HEK293 (cell line): ENCODE measurements around the gene TMEM250.

Experiments used
- CTCF ChIA-PET: fragments of 350-600 bp; formaldehyde crosslinking; extraction: SDS; loops from one replicate; lab custom pipeline; 2021; ENCODE audit warnings: antibody characterized with exemption; lab: Yijun Ruan, JAX
- POLR2A ChIA-PET: fragments of 300-600 bp; formaldehyde crosslinking; extraction: SDS; loops from one replicate; lab custom pipeline; 2020; ENCODE audit warnings: antibody characterized with exemption, inconsistent platforms; lab: Yijun Ruan, JAX
- H3K27ac ChIP-seq: fragments of 200-500 bp; sonication (Bioruptor generic); 2 replicates; pipeline ENCODE4 v1.5.1; 2014; ENCODE audit warnings: low read depth, low read length, control low read depth, inconsistent platforms; ENCODE audit errors: extremely low read depth
- H3K36me3 ChIP-seq, 2 experiments: fragments of 200-500 bp in 1 of 2; sonication (Bioruptor generic) in 1 of 2; 1 replicate in 1 of 2; 2 replicates in 1 of 2; pipeline ENCODE4 v1.5.1; 2014 to 2017; ENCODE audit warnings: inconsistent platforms in 2 of 2, low read length in 2 of 2; ENCODE audit not compliant: control insufficient read depth in 2 of 2, insufficient read depth in 1 of 2
- H3K4me1 ChIP-seq: fragments of 200-500 bp; sonication (Bioruptor generic); 2 replicates; pipeline ENCODE4 v1.5.1; 2014; ENCODE audit warnings: mild to moderate bottlenecking, low read length, inconsistent platforms; ENCODE audit not compliant: control insufficient read depth, insufficient read depth
- H3K4me3 ChIP-seq: 2 replicates; pipeline ENCODE4 v1.5.1; 2011; ENCODE audit warnings: low read depth, mild to moderate bottlenecking, control low read depth, low read length, moderate library complexity
- H3K9me3 ChIP-seq: fragments of 200-500 bp; sonication (Bioruptor generic); 2 replicates; pipeline ENCODE4 v1.5.1; 2014; ENCODE audit warnings: low read depth, low read length, inconsistent platforms; ENCODE audit not compliant: control insufficient read depth, insufficient read depth
- GLI2 ChIP-seq: fragments of 450-650 bp; formaldehyde crosslinking; IDR thresholded peaks from 2 replicates; pipeline ENCODE4; 2017; ENCODE audit warnings: missing biosample characterization, missing genetic modification characterization, low read depth, borderline replicate concordance
- GLIS1 ChIP-seq: fragments of 450-650 bp; formaldehyde crosslinking; IDR thresholded peaks from 2 replicates; pipeline ENCODE4 v1.5.1; 2016; ENCODE audit warnings: missing biosample characterization, missing genetic modification characterization
- GLIS2 ChIP-seq: fragments of 450-650 bp; formaldehyde crosslinking; IDR thresholded peaks from 2 replicates; pipeline ENCODE4 v1.5.1; 2016; ENCODE audit warnings: missing biosample characterization, missing genetic modification characterization
- KLF1 ChIP-seq: fragments of 450-650 bp; formaldehyde crosslinking; IDR thresholded peaks from 2 replicates; pipeline ENCODE4 v1.5.1; 2016; ENCODE audit warnings: missing biosample characterization, missing genetic modification characterization
- MZF1 ChIP-seq: fragments of 450-650 bp; formaldehyde crosslinking; IDR thresholded peaks from 2 replicates; pipeline ENCODE4 v1.5.1; 2017; ENCODE audit warnings: missing biosample characterization, missing genetic modification characterization, borderline replicate concordance
- PRDM4 ChIP-seq: fragments of 450-650 bp; formaldehyde crosslinking; IDR thresholded peaks from 2 replicates; pipeline ENCODE4 v1.5.1; 2017; ENCODE audit warnings: missing biosample characterization, missing genetic modification characterization
- REPIN1 ChIP-seq: fragments of 450-650 bp; formaldehyde crosslinking; IDR thresholded peaks from 2 replicates; pipeline ENCODE4 v1.5.1; 2017; ENCODE audit warnings: missing biosample characterization, missing genetic modification characterization, low read depth
- SP7 ChIP-seq: fragments of 450-650 bp; formaldehyde crosslinking; IDR thresholded peaks from 2 replicates; pipeline ENCODE4 v1.5.1; 2016; ENCODE audit warnings: missing biosample characterization, missing genetic modification characterization
- ZBTB20 ChIP-seq: fragments of 450-650 bp; formaldehyde crosslinking; IDR thresholded peaks from 2 replicates; pipeline ENCODE4 v1.5.1; 2016; ENCODE audit warnings: missing biosample characterization, missing genetic modification characterization
- ZBTB7A ChIP-seq: fragments of 450-650 bp; formaldehyde crosslinking; IDR thresholded peaks from 2 replicates; pipeline ENCODE4 v1.5.1; 2016; ENCODE audit warnings: low read depth, missing biosample characterization, missing genetic modification characterization
- ZBTB8A ChIP-seq: fragments of 450-650 bp; formaldehyde crosslinking; IDR thresholded peaks from 2 replicates; pipeline ENCODE4 v1.5.1; 2016; ENCODE audit warnings: missing biosample characterization, missing genetic modification characterization
- ZIC2 ChIP-seq: fragments of 450-650 bp; formaldehyde crosslinking; IDR thresholded peaks from 2 replicates; pipeline ENCODE4 v1.5.1; 2016; ENCODE audit warnings: missing biosample characterization, missing genetic modification characterization
- ZNF121 ChIP-seq: fragments of 450-650 bp; formaldehyde crosslinking; IDR thresholded peaks from 2 replicates; pipeline ENCODE4 v1.5.1; 2016; ENCODE audit warnings: missing biosample characterization, missing genetic modification characterization
- ZNF146 ChIP-seq: fragments of 450-650 bp; formaldehyde crosslinking; IDR thresholded peaks from 2 replicates; pipeline ENCODE4 v1.5.1; 2016; ENCODE audit warnings: missing biosample characterization, missing genetic modification characterization
- ZNF16 ChIP-seq: fragments of 450-650 bp; formaldehyde crosslinking; IDR thresholded peaks from 2 replicates; pipeline ENCODE4 v1.5.1; 2016; ENCODE audit warnings: low read depth, missing biosample characterization, missing genetic modification characterization
- ZNF174 ChIP-seq: fragments of 450-650 bp; formaldehyde crosslinking; IDR thresholded peaks from 2 replicates; pipeline ENCODE4 v1.5.0; 2017; ENCODE audit warnings: missing biosample characterization, mild to moderate bottlenecking, missing genetic modification characterization
- ZNF26 ChIP-seq: fragments of 450-650 bp; formaldehyde crosslinking; IDR thresholded peaks from 2 replicates; pipeline ENCODE4 v1.5.1; 2016; ENCODE audit warnings: missing biosample characterization, missing genetic modification characterization
- ZNF274 ChIP-seq, 2 experiments: fragments of 200-500 bp in 1 of 2; fragments of 450-650 bp in 1 of 2; sonication (Bioruptor generic) in 1 of 2; formaldehyde crosslinking in 1 of 2; IDR thresholded peaks; 2 replicates each; pipeline versions ENCODE4 v1.5.1 to v1.6.1; 2014 to 2016; ENCODE audit warnings: borderline replicate concordance in 1 of 2, inconsistent platforms in 1 of 2, low read length in 1 of 2, missing biosample characterization in 1 of 2, missing genetic modification characterization in 1 of 2
- ZNF335 ChIP-seq: fragments of 450-650 bp; formaldehyde crosslinking; conservative IDR thresholded peaks from 2 replicates; pipeline ENCODE4 v1.5.1; 2016; ENCODE audit warnings: missing biosample characterization, missing genetic modification characterization
- ZNF341 ChIP-seq: fragments of 450-650 bp; formaldehyde crosslinking; IDR thresholded peaks from 2 replicates; pipeline ENCODE4; 2016; ENCODE audit warnings: low read depth, missing biosample characterization, missing genetic modification characterization
- ZNF449 ChIP-seq: fragments of 450-650 bp; formaldehyde crosslinking; IDR thresholded peaks from 2 replicates; pipeline ENCODE4 v1.5.1; 2017; ENCODE audit warnings: missing biosample characterization, mild to moderate bottlenecking, missing genetic modification characterization, moderate library complexity
- ZNF530 ChIP-seq: fragments of 450-650 bp; formaldehyde crosslinking; IDR thresholded peaks from 2 replicates; pipeline ENCODE4 v1.5.1; 2016; ENCODE audit warnings: low read depth, missing biosample characterization, missing genetic modification characterization
- ZNF549 ChIP-seq: fragments of 450-650 bp; IDR thresholded peaks from 2 replicates; pipeline ENCODE4 v1.5.1; 2018; ENCODE audit warnings: missing biosample characterization, missing genetic modification characterization, mild to moderate bottlenecking, inconsistent platforms, moderate library complexity
- ZNF560 ChIP-seq: fragments of 450-650 bp; formaldehyde crosslinking; IDR thresholded peaks from 2 replicates; pipeline ENCODE4 v1.5.1; 2017; ENCODE audit warnings: missing biosample characterization, missing genetic modification characterization, borderline replicate concordance
- ZNF561 ChIP-seq: fragments of 450-650 bp; IDR thresholded peaks from 2 replicates; pipeline ENCODE4 v1.5.1; 2018; ENCODE audit warnings: missing biosample characterization, missing genetic modification characterization, borderline replicate concordance
- ZNF585B ChIP-seq: fragments of 450-650 bp; formaldehyde crosslinking; IDR thresholded peaks from 2 replicates; pipeline ENCODE4 v1.5.1; 2016; ENCODE audit warnings: missing biosample characterization, missing genetic modification characterization
- ZNF610 ChIP-seq: fragments of 450-650 bp; formaldehyde crosslinking; IDR thresholded peaks from 2 replicates; pipeline ENCODE4 v1.5.1; 2016; ENCODE audit warnings: missing biosample characterization, missing genetic modification characterization, borderline replicate concordance
- ZNF654 ChIP-seq: fragments of 450-650 bp; formaldehyde crosslinking; IDR thresholded peaks from 2 replicates; pipeline ENCODE4 v1.5.1; 2016; ENCODE audit warnings: low read depth, missing biosample characterization, missing genetic modification characterization
- ZNF785 ChIP-seq: fragments of 450-650 bp; formaldehyde crosslinking; IDR thresholded peaks from 2 replicates; pipeline ENCODE4 v1.5.1; 2016; ENCODE audit warnings: missing biosample characterization, missing genetic modification characterization
- ZNF837 ChIP-seq: fragments of 450-650 bp; formaldehyde crosslinking; IDR thresholded peaks from 2 replicates; pipeline ENCODE4 v1.5.1; 2016; ENCODE audit warnings: missing biosample characterization, missing genetic modification characterization
- ZXDB ChIP-seq: fragments of 450-650 bp; formaldehyde crosslinking; IDR thresholded peaks from 2 replicates; pipeline ENCODE4 v1.5.1; 2016; ENCODE audit warnings: missing biosample characterization, missing genetic modification characterization

The TMEM250 gene

GRCh38 chr9:136117916-136118319 lies 757 bp downstream of the TMEM250 start:
- ChIA-PET POLR2A (interaction anchor here (0.8 to 2.3 kb wide), 11 partner anchors 9 to 1434 kb away, joined by 3 to 15 read pairs (median 4); partner anchors contain the start of gene UBAC1), CTCF (interaction anchor here (0.7 to 1.2 kb wide), 6 partner anchors 28 to 245 kb away, joined by 3 to 8 read pairs (median 4); no protein-coding TSS in a partner anchor)
- H3K9me3 ChIP-seq: no peaks in the 10 kb centered on the region
- TF ChIP-seq REPIN1 (tag by site-specific recombination) (no peak), ZNF174 (tag by site-specific recombination) (no peak), GLIS1 (tag by site-specific recombination) (0 out of 2 replicates have a peak, but pooled peaks have one; percentile 19), ZNF549 (tag by site-specific recombination) (no peak), ZNF561 (tag by site-specific recombination) (peak; percentile 52; the same call in 1 of the 2 replicates), ZNF146 (0 out of 2 replicates have a peak, but pooled peaks have one; percentile 5), ZNF449 (tag by site-specific recombination) (0 out of 2 replicates have a peak, but pooled peaks have one; percentile 19), ZNF335 (tag by site-specific recombination) (peak; percentile 81), ZNF16 (tag by site-specific recombination) (no peak), ZBTB7A (tag by site-specific recombination) (0 out of 2 replicates have a peak, but pooled peaks have one; percentile 23), ZNF785 (tag by site-specific recombination) (no peak), MZF1 (tag by site-specific recombination) (no peak), ZNF654 (no peak), ZNF274 (IDR thresholded peaks at IDR 0.05; ENCODE audit: low read length) (no peak), ZNF274 (tag by site-specific recombination; IDR thresholded peaks at IDR 0.05; ENCODE audit: borderline replicate concordance) (no peak), ZIC2 (tag by site-specific recombination) (peak; percentile 50), ZNF560 (tag by site-specific recombination) (no peak), ZXDB (peak; percentile 83), ZNF121 (tag by site-specific recombination) (no peak), ZNF26 (tag by site-specific recombination) (no peak), ZNF530 (no peak), ZNF610 (tag by site-specific recombination) (no peak), KLF1 (tag by site-specific recombination) (peak; percentile 94), ZNF837 (tag by site-specific recombination) (0 out of 2 replicates have a peak, but pooled peaks have one; percentile 14), ZBTB20 (tag by site-specific recombination) (peak; percentile 48; the same call in 1 of the 2 replicates), GLI2 (tag by site-specific recombination) (no peak), GLIS2 (tag by site-specific recombination) (peak; percentile 28; the same call in 1 of the 2 replicates), ZNF585B (tag by site-specific recombination) (no peak), ZNF341 (tag by site-specific recombination) (0 out of 2 replicates have a peak, but pooled peaks have one; percentile 22), SP7 (peak; percentile 21; the same call in 1 of the 2 replicates), ZBTB8A (tag by site-specific recombination) (peak; percentile 17), PRDM4 (tag by site-specific recombination) (no peak)

More at GRCh38 chr9:136117916-136118319, 757 bp downstream of the TMEM250 start:
- H3K4me1 ChIP-seq: 0 out of 2 replicates have a peak, but pooled peaks cover 2% of the 10 kb centered on the region
- peak overlapping the region; percentile 55 for H3K4me3 ChIP-seq
- peaks cover 0 to 33% of the 10 kb centered on the region in 2 experiments; a peak in 1 of 3 replicates for H3K36me3 ChIP-seq
- peak overlapping the region; percentile 97 for H3K27ac ChIP-seq
